NCI-H1092 treated with DMSO at 0.1 percent for 48 hours (cell line): ENCODE measurements around the gene DRD4.
"Not testable (repeated sequence)": the region's sequence is repeated elsewhere in the genome, so short reads cannot be mapped to it uniquely, and the experiment has no call there.

Experiments
- DNase-seq: peaks from one replicate; lab custom pipeline; 2025; lab: John Stamatoyannopoulos, UW

Gene DRD4

GRCh38 chr11:680476-680875, 43.4 kb downstream of the DRD4 start:
- no peak for DNase-seq

- DNase-seq = no peak
Measured at GRCh38 chr11:680970-681369, 43.9 kb downstream of the DRD4 start.

GRCh38 chr11:686451-687243, 49.6 kb downstream of the DRD4 start:
- DNase-seq = no peak

DNA sequence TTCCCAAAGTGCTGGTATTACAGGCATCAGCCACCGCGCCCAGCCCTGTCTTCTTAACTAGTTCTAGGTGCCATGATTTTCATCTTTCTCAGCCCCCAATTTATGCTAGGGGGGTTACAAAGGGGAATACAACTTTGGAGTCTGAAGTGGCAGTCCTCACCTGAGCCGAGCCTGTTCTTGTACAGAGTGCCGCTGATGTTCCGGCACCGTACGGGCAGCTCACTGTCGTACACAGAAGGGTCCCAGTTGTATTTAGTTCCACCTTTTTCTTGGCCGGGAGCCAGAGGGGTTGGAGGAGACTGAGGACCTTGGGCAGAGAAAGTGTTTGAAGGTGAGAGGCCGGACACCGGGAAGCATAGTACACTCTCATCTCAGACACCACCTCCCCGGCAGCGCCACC, 50.7 kb downstream of the DRD4 start:
- no peak for DNase-seq

DNA sequence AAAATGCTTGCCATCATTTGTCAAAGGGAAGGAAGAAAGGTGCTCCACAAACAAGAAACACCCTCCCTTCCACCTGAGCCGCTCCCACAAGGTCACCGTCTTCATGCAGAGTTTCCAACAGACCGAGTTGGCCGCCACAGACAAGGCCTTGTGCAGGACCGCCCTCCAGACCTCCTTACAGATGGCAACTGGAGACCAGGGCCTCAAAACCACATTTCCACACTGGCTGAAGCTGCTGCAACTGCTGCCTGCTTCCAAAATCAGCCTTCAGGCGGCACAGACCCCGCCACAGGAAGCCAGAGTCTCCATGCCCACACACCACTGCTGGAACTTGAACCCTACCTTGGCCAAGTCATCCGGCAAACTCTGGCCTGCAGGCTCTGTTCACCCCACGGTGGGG, 51.6 kb downstream of the DRD4 start:
- DNase-seq = no peak

GRCh38 chr11:689625-690024, 52.6 kb downstream of the DRD4 start:
- DNase-seq = no peak

- not testable (repeated sequence) for DNase-seq
Measured at GRCh38 chr11:690244-690643, 53.2 kb downstream of the DRD4 start.
